ENCODE measurements around the gene FAM184A. TPM values are rescaled to one million over a fixed set of nuclear protein-coding genes. Genes with fewer than 3 reads are reported as not detected.

The FAM184A gene
- total and polyA plus RNA-seq, 9 of the 15 experiments (the other 6 are each of a cell fraction or from before 2014, with no cell fraction given), result 6.4 to 18.7 (median 13.1) TPM

DNA sequence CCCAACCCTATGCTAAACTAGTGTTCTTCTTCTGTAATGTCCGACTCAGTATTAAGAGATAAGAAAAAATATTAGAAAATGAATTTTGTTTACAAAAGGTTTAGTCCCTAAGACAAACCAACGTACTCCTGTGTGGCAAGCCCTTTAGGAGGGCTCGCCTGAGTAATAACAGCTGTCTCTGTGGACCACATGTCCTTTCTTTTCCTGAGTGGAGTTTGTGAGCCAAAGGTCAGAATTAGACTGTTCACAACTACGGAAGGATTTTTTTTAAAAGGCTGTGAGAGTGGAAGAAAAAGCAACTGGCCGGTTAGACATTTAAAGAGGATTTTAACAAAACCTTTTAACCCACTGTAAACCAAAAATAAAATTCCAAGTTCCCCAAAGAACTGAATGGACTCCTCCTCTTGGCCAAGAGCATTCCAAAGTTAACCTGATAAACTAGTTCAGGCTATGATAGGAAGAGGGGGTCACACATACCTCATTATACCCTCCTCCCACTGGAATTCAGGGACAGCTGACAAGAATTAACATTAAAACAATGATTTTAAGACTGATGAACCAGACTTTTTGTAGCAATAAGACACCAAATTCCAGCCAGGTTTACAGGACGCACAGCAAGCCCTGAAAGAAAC, 43.5 kb downstream of the FAM184A start:
- Histone ChIP-seq H3K4me3 (no peak overlapping the region), H3K27ac (ENCODE audit: extremely low read depth, low read depth, low read length) (no peak overlapping the region), H3K9me3 (replicated peaks; ENCODE audit: control insufficient read depth, insufficient read depth, low read depth, low read length) (no peaks in the 10 kb centered on the region), H3K9me1 (ENCODE audit: control insufficient read depth, insufficient read depth, low read length) (no peaks in the 10 kb centered on the region), H3K4me2 (ENCODE audit: insufficient read depth, low read length) (no peak overlapping the region), H3K79me2 (ENCODE audit: control insufficient read depth, insufficient read depth, low read length) (peaks cover 5% of the 10 kb centered on the region; the same call in 1 of the 3 replicates), H4K20me1 (replicated peaks; ENCODE audit: control insufficient read depth, insufficient read depth, low read length) (no peaks in the 10 kb centered on the region), H3K36me3 (ENCODE audit: control insufficient read depth, insufficient read depth, low read length) (no peaks in the 10 kb centered on the region), H3K9ac (ENCODE audit: insufficient read depth in 1 of 2, low read depth in 2 of 2, low read length in 2 of 2) (no peak overlapping the region), H2AFZ (ENCODE audit: low read depth, low read length) (0 out of 2 replicates have a peak overlapping the region, but pooled peaks have one; percentile 6), H3K4me1 (replicated peaks in 1 of 2; ENCODE audit: control insufficient read depth in 2 of 2, insufficient read depth in 2 of 2, low read length in 2 of 2) (peaks cover 0 to 20% of the 10 kb centered on the region in 2 experiments; a peak in 2 of 5 replicates), H3K27me3 (ENCODE audit: control insufficient read depth in 2 of 2, insufficient read depth in 2 of 2, low read length in 2 of 2) (no peaks in the 10 kb centered on the region)
- DNase-seq (ENCODE audit: extremely low read depth in 1 of 4, low spot score in 3 of 4), result no peak
- intact Hi-C loops (cut with micrococcal nuclease) (no loop called here), in situ Hi-C loops (cut with MboI) (no loop called here)
- 23% methylated on average over 6 of the region's 6 CpGs for WGBS (ENCODE audit: insufficient coverage, low coverage, missing lambda C conversion rate)
- TF ChIP-seq DNMT1 (IDR thresholded peaks at IDR 0.05), result no peak
- TF ChIP-seq, protein P1, sequence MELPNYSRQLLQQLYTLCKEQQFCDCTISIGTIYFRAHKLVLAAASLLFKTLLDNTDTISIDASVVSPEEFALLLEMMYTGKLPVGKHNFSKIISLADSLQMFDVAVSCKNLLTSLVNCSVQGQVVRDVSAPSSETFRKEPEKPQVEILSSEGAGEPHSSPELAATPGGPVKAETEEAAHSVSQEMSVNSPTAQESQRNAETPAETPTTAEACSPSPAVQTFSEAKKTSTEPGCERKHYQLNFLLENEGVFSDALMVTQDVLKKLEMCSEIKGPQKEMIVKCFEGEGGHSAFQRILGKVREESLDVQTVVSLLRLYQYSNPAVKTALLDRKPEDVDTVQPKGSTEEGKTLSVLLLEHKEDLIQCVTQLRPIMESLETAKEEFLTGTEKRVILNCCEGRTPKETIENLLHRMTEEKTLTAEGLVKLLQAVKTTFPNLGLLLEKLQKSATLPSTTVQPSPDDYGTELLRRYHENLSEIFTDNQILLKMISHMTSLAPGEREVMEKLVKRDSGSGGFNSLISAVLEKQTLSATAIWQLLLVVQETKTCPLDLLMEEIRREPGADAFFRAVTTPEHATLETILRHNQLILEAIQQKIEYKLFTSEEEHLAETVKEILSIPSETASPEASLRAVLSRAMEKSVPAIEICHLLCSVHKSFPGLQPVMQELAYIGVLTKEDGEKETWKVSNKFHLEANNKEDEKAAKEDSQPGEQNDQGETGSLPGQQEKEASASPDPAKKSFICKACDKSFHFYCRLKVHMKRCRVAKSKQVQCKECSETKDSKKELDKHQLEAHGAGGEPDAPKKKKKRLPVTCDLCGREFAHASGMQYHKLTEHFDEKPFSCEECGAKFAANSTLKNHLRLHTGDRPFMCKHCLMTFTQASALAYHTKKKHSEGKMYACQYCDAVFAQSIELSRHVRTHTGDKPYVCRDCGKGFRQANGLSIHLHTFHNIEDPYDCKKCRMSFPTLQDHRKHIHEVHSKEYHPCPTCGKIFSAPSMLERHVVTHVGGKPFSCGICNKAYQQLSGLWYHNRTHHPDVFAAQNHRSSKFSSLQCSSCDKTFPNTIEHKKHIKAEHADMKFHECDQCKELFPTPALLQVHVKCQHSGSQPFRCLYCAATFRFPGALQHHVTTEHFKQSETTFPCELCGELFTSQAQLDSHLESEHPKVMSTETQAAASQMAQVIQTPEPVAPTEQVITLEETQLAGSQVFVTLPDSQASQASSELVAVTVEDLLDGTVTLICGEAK (IDR thresholded peaks at IDR 0.05), result no peak
- TF ChIP-seq, protein P1 (CRISPR knock-in tag; IDR thresholded peaks at IDR 0.05), result no peak
- TF ChIP-seq, protein P2, sequence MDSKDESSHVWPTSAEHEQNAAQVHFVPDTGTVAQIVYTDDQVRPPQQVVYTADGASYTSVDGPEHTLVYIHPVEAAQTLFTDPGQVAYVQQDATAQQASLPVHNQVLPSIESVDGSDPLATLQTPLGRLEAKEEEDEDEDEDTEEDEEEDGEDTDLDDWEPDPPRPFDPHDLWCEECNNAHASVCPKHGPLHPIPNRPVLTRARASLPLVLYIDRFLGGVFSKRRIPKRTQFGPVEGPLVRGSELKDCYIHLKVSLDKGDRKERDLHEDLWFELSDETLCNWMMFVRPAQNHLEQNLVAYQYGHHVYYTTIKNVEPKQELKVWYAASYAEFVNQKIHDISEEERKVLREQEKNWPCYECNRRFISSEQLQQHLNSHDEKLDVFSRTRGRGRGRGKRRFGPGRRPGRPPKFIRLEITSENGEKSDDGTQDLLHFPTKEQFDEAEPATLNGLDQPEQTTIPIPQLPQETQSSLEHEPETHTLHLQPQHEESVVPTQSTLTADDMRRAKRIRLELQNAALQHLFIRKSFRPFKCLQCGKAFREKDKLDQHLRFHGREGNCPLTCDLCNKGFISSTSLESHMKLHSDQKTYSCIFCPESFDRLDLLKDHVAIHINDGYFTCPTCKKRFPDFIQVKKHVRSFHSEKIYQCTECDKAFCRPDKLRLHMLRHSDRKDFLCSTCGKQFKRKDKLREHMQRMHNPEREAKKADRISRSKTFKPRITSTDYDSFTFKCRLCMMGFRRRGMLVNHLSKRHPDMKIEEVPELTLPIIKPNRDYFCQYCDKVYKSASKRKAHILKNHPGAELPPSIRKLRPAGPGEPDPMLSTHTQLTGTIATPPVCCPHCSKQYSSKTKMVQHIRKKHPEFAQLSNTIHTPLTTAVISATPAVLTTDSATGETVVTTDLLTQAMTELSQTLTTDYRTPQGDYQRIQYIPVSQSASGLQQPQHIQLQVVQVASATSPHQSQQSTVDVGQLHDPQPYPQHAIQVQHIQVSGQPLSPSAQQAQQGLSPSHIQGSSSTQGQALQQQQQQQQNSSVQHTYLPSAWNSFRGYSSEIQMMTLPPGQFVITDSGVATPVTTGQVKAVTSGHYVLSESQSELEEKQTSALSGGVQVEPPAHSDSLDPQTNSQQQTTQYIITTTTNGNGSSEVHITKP (IDR thresholded peaks at IDR 0.05; ENCODE audit: partially characterized antibody), result peak; percentile 60
- ChIA-PET CTCF (ENCODE audit: low intra/inter-chr PET ratio) (no interaction called here), POLR2A (interaction anchor here (0.6 to 1.2 kb wide), 2 partner anchors 13 to 14 kb away, joined by 3 to 4 read pairs; no protein-coding TSS in a partner anchor)
- FAIRE-seq, result no peak
- ATAC-seq, result peak; percentile 56
- no TSS peak for BruUV-seq (replicated peaks)

Data from K562 (cell line).